NCI-H226 (cell line): ENCODE data around the gene SYNPR.

ENCODE experiments used
- DNase-seq: peaks from one replicate; pipeline ENCODE4 v3.0.0-alpha.2; 2015

Gene SYNPR

GRCh38 chr3:63308072-63308471 lies 30.0 kb downstream of the SYNPR start:
- DNase-seq, result no peak

DNA sequence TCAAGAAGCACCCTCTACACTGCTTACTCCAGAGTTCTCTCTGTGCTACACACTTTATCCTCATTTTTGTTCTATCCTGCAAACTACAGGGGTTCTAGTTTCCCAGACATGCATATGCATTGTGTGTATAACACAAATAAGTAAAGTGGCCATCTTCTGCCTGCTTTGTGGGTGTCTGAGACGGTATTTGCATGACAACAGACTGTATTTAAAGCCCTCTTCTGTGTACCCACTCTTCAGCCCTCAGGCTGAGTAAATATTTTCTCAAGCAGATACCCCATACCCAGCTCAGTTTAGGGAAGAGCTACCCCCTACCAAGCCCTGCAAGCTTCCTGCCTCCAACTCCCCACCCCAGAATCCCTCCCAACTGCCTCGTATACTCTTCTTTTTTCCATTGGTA lies 31.7 kb downstream of the SYNPR start:
- DNase-seq, result no peak

- no peak for DNase-seq
Observed at GRCh38 chr3:63323766-63324165, 45.7 kb downstream of the SYNPR start.

- DNase-seq, result no peak
Observed at GRCh38 chr3:63324621-63325020, 46.5 kb downstream of the SYNPR start.

DNA sequence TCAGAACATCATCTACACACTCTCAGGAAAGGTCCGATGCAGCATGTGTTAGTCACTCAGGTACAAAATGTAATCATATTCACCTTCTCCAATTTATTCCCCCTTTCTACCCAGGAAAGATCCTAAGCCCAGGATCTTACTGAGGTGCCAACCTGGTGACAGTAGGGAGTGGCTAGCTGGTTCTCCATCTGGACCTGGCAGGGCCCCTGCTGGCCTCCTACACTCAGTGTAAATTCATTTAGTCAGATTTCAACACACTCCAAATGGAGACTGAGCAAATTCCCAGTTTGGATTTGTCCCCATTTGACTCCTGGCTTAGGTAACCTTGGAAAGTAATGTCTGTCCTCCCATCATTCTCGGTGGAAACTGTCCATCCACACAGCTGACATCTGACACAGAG lies 47.3 kb downstream of the SYNPR start:
- no peak for DNase-seq

DNA sequence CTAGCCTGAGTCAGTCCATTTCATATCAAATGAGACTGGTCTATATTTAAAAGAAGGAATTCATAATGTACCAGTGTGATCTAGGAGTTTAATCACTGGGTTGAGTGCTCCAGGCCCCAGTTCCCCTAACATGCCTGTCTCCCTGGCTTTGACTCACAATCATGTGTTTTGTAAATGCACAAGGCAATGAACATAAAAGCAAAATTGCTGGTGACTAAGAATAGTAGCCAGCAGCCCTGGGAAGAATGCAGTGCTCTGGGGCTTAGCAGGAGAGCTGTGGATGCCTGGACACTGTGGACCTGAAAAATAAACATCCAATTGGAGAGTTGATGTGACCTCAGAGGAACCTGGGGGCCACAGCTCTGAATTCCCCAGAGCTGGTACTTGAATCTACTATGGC lies 50.3 kb downstream of the SYNPR start:
- no peak for DNase-seq

GRCh38 chr3:63331520-63331919 lies 53.4 kb downstream of the SYNPR start:
- no peak for DNase-seq

GRCh38 chr3:63333815-63334214 lies 55.7 kb downstream of the SYNPR start:
- no peak for DNase-seq

DNA sequence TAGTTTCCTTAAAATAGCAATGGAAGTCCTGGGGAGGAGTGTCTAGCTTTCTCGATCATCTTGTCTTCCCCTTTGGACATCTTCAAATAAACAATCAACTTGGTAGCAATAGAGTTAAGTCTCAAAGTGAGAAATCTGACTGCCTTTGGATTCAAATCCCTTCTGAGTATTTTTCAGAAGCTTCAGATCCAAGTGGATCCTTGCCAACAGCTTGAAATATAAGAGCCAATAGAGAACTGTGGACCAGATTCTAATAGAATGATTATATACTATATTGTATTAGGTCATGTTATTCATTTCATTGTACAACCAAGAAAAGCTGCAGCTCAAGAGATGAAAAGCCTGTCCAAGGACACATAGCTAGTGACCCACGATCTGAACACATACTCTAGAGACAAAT lies 60.2 kb downstream of the SYNPR start:
- DNase-seq, result no peak

DNA sequence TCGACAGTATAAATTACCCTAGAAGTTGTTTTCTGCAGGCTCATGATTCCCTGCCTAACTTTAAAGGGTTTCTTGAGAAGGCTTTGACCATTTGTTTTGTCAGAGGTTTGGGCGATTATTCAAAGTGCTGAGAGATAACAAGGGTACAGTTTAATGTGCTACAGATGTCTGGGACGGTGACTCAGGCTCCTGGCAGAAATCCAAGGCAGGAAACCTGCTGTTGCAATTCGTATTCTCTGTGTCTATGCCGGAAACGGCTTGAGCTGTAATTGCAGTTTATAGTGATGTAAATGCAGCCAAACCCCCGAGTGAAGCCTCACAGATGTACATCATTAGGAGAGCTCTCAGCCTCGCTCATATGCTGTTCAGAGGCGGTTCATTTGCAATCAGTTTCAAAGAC lies 65.6 kb downstream of the SYNPR start:
- peak; percentile 74 for DNase-seq

DNA sequence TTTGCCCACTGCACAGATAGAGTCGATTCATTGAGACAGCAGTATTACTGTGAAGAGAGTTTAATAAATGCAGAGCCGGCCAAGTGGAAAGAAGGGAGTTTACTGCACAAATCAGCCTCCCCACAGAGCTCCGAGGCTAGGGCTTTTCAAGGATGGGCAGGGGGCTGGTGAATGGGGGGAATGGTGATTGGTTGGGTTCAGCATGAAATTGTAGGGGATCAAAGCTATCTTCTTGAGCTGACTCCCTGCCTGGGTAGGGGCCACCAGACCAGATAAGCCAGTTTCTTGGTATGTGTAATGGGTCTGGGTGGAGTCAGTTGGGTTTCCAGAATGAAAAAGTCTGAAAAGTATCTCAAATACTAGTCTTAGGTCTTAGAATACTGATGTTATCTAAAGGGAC lies 66.6 kb downstream of the SYNPR start:
- DNase-seq, result no peak

DNA sequence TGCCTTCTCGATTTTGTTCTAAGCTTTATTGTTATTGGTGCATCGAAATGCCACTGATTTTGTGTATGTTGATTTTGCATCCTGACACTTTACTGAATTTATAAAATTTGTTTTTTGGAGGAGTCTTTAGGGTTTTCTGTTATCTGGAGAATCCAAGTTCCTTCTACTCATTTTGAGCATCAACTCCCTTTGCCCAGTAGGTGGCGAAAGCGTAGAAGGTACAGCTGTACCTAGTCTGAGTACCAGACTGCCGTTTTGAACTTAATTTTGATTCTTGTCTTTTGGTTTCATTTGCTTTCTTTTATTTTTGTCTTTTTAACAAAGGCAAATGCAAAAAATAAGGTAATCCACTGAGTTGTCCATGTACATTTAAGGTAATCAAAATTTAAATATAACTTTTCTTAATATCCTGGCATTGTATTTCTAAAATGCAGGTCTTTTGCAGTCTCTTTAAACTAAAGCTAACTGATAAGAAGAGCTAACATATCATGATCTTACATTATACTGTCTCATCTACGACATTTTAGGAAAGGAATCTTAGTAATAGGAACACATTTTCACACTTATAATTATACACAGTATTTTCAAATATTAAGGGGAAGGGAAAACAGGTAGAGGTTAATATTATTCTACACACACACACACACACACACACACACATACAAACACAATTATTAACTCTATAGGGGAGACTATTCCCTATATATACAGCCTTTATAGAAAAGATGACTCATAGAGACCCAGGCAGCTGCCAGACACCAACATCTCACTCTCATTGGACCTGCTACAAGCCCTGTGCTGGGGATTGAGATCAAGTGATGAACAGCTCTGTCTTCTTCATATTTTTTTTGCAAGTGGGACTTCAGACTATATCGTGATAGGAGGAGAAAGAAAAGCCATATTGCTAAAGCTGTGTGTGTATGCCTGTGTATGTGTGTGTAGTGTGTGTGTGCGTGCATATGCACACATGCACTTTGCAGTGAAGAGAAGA lies 71.8 kb downstream of the SYNPR start:
- peak; percentile 37 for DNase-seq

DNA sequence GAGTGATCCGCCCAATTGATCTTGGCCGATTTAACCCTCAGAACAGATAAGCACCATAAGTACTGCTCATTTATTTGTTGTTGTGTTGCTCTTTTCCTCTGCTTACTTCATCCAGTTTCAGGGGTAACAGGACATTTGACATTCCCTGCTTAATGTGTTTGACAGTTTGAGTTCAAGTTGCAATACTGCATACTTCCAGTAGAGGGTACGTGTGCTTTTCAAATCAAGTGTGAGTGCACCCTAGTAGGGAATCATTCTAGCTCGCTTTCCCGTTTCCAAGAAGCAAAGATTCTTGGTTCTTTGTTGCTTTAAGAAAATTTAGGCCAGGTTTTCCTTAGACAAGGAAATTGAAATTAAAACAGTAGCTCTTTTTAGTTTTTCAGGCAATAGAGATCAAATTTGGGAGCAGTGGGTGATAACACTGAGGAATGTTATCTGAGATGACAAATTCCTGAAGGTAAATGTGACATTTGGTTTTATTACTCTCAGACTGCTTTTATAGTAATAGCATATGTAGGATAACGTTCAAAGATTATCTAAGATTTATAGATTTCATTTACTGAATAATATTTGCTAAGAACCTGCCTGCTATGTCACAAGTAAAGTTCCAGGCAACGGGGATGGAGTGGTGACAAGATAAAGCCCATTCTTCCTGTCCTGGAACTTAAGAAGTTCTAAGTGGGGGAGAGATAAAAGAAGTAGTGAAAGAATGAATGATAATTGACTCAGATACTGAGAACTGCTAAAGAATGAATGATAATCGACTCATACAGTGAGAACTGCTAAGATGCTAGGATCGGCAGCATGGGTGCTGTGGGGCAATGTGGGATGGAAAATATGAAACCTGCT lies 73.3 kb downstream of the SYNPR start:
- peak; percentile 7 for DNase-seq

- no peak for DNase-seq
Observed at GRCh38 chr3:63352008-63352279, 73.8 kb downstream of the SYNPR start.

DNA sequence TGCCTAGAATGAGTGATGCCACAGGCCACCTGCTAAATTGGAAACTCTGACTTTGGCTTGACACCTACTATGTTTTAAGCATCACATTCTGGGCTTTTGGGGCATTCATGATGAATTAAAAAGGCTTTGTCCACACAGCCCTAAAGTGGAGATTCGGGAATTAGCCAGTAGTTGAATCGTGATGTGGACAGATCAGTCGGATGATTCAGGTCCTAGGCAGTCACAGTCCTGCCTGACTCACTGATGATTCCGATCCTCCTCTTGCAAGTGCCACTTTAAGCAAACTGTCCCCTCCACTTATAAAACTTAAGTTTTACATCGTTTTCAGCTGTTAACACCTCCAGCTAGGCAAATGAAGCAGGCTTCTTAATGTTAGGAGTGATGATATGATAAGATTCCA lies 75.3 kb downstream of the SYNPR start:
- no peak for DNase-seq

DNA sequence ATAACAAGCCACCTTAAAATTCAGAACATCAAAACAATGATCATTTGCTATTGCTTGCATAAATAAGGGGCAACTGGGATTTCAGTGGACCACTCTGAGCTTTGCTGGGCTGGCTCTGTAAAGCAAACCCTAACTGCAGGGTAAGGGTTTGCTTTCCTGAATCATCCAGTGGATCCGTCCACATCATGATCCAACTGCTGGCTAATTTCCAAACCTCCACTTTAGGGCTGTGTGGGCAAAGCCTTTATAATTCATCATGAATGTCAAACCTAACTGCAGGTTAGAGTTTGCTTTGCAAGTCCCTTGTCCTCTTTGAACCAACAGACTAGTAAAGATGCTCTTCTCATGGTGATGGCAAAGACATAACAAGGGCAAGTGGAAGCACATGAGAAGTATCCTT lies 76.1 kb downstream of the SYNPR start:
- DNase-seq, result no peak

- DNase-seq, result no peak
Observed at GRCh38 chr3:63355809-63356208, 77.7 kb downstream of the SYNPR start.

DNA sequence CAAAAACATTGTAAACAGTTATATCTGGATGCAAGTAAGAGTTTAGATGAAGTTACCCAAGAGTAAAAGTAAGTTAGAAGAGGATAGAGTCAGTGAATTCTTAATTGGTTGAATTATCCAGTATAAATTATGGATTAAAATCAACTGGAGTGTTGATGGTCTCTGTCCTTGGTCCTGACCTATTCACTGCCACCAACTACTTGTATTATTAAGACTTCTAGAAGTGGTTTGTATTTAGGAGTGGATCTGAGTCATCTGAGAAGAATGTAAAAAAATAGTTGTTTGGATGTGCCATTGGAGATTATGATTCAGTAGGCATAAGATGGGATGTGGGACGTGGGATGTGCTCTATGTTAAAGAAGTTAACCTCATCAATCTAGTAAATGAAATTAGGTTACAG lies 86.4 kb downstream of the SYNPR start:
- peak; percentile 36 for DNase-seq

- DNase-seq, result no peak
Observed at GRCh38 chr3:63364910-63365309, 86.8 kb downstream of the SYNPR start.

GRCh38 chr3:63365671-63366070 lies 87.6 kb downstream of the SYNPR start:
- no peak for DNase-seq

- no peak for DNase-seq
Observed at GRCh38 chr3:63370094-63370493, 92.0 kb downstream of the SYNPR start.

DNA sequence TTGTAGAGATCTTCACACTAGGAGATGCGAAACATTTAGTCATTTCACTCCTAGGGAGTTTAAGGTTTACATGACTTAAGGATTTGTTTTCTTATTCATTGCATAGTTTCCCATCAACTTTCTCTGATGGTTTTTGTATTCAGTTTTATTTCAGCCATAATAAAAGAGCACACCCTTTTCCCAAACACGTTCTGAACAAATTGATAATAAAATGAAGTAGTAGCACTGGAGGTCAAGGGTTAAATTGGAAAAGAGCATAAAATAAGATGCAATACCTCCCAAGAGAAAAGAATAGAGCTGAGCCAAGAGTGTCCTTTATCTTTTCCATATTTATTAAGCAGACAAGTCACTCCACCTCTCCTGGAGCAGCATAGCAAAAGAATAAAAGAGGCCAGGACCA lies 104.9 kb downstream of the SYNPR start:
- no peak for DNase-seq

- no peak for DNase-seq
Observed at GRCh38 chr3:63384382-63384781, 106.3 kb downstream of the SYNPR start.

- DNase-seq, result no peak
Observed at GRCh38 chr3:63385629-63386028, 107.5 kb downstream of the SYNPR start.
